Vagina (tissue), 2 donors: ENCODE measurements around the gene ABCA10.

Source experiments
- CTCF ChIP-seq, 3 experiments: fragments of 450-650 bp in 2 of 3; fragments of 200-600 bp in 1 of 3; sonication (generic) in 1 of 3; IDR thresholded peaks; one replicate each; pipeline ENCODE4 v1.5.1; 2017 to 2019; ENCODE audit warnings: antibody characterized with exemption in 3 of 3, mild to moderate bottlenecking in 2 of 3, moderate library complexity in 2 of 3
- POLR2A ChIP-seq, 2 donors: fragments of 450-650 bp; IDR thresholded peaks; one replicate each; pipeline ENCODE4 v1.6.1; 2017; ENCODE audit warnings: antibody characterized with exemption in 2 of 2, mild to moderate bottlenecking in 2 of 2, moderate library complexity in 2 of 2
- POLR2AphosphoS5 ChIP-seq, 2 donors: sonication (generic); formaldehyde crosslinking; IDR thresholded peaks; one replicate each; pipeline ENCODE4 v1.9.0; 2017; ENCODE audit warnings: antibody characterized with exemption in 2 of 2, mild to moderate bottlenecking in 2 of 2, low read depth in 1 of 2; ENCODE audit not compliant: insufficient read depth in 1 of 2

- TF ChIP-seq CTCF (IDR thresholded peaks at IDR 0.05) (no peak), POLR2AphosphoS5 (IDR thresholded peaks at IDR 0.05; ENCODE audit: insufficient read depth in 1 of 2, low read depth in 1 of 2) (no peak), POLR2A (IDR thresholded peaks at IDR 0.05) (no peak)
Observed at GRCh38 chr17:69147460-69147859, 81.2 kb downstream of the ABCA10 start.
